ENCODE data around the gene HEATR1.

DNA sequence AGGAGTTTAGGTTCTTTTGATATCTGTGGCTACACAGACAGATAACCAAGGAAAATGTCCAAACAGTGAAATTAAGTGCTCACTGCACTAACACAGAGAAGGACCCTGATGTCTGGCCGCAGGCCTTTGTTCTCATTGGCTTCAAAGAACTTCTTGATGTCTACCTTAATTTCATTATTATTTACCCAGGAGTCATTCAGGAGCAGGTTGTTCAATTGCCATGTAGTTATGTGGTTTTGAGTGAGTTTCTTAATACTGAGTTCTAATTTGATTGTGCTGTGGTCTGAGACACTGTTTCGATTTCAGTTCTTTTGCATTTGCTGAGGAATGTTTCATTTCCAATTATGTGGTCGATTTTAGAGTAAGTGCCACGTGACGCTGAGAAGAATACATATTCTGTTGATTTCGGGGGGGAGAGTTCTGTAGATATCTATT is 95.7 kb downstream of the HEATR1 start:
- no peak for TF ChIP-seq RELA (CRISPR knock-in tag; IDR thresholded peaks at IDR 0.05; ENCODE audit: borderline replicate concordance)
- no peak for TF ChIP-seq SMAD3 (CRISPR knock-in tag; IDR thresholded peaks at IDR 0.05; ENCODE audit: borderline replicate concordance)
- TF ChIP-seq, protein P1, sequence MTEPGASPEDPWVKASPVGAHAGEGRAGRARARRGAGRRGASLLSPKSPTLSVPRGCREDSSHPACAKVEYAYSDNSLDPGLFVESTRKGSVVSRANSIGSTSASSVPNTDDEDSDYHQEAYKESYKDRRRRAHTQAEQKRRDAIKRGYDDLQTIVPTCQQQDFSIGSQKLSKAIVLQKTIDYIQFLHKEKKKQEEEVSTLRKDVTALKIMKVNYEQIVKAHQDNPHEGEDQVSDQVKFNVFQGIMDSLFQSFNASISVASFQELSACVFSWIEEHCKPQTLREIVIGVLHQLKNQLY (CRISPR knock-in tag; IDR thresholded peaks at IDR 0.05): no peak
- no peak for TF ChIP-seq ZNF532 (CRISPR knock-in tag; IDR thresholded peaks at IDR 0.05; ENCODE audit: borderline replicate concordance)
- TF ChIP-seq JUN (CRISPR knock-in tag; IDR thresholded peaks at IDR 0.05): no peak
- TF ChIP-seq ZNF232 (CRISPR knock-in tag; IDR thresholded peaks at IDR 0.05): no peak
- no peak for TF ChIP-seq CREB1 (CRISPR knock-in tag; IDR thresholded peaks at IDR 0.05)
- no peak for TF ChIP-seq CTCF (IDR thresholded peaks at IDR 0.05)
- no peak for TF ChIP-seq NR3C1 (CRISPR knock-in tag; conservative IDR thresholded peaks at IDR 0.05; ENCODE audit: low read depth)
- no peak for TF ChIP-seq CREM (CRISPR knock-in tag; IDR thresholded peaks at IDR 0.05)
- TF ChIP-seq PREB (CRISPR knock-in tag; IDR thresholded peaks at IDR 0.05; ENCODE audit: borderline replicate concordance): no peak
- TF ChIP-seq ZNF121 (CRISPR knock-in tag; IDR thresholded peaks at IDR 0.05): no peak
- TF ChIP-seq SP1 (CRISPR knock-in tag; conservative IDR thresholded peaks at IDR 0.05): no peak

Data from WTC11 (cell line).